Dedifferentiated amniotic fluid mesenchymal stem cell (primary cell): Measurements from ENCODE around the gene TTF2.
"Not testable (repeated sequence)": the region's sequence is repeated elsewhere in the genome, so short reads cannot be mapped to it uniquely, and the experiment has no call there.

Experiments
- DNase-seq: peaks from one replicate; pipeline ENCODE4 v3.0.0-alpha.2; 2016; ENCODE audit errors: extremely low spot score

TTF2 gene

GRCh38 chr1:117150316-117150715, 90.2 kb downstream of the TTF2 start:
- DNase-seq = no peak

DNA sequence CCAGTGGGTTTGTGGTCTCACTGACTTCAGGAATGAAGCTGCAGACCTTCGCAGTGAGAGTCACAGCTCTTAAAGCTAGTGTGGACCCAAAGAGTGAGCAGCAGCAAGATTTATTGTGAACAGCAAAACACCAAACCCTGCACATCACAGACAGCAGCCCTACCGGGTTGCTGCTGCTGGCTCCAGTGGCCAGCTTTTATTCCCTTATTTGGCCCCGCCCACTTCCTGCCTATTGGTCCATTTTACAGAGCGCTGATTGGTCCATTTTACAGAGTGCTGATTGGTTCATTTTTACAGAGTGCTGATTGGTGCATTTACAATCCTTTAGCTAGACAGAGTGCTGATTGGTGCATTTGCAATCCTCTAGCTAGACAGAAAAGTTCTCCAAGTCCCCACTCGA, 91.2 kb downstream of the TTF2 start:
- DNase-seq = not testable (repeated sequence)
